ENCODE data around the gene CHTOP. TPM values are rescaled to one million over a fixed set of nuclear protein-coding genes. Genes with fewer than 3 reads are reported as not detected.

CHTOP gene, protein sequence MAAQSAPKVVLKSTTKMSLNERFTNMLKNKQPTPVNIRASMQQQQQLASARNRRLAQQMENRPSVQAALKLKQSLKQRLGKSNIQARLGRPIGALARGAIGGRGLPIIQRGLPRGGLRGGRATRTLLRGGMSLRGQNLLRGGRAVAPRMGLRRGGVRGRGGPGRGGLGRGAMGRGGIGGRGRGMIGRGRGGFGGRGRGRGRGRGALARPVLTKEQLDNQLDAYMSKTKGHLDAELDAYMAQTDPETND
- total RNA-seq: 27.0 and 30.2 TPM in 2 replicates

DNA sequence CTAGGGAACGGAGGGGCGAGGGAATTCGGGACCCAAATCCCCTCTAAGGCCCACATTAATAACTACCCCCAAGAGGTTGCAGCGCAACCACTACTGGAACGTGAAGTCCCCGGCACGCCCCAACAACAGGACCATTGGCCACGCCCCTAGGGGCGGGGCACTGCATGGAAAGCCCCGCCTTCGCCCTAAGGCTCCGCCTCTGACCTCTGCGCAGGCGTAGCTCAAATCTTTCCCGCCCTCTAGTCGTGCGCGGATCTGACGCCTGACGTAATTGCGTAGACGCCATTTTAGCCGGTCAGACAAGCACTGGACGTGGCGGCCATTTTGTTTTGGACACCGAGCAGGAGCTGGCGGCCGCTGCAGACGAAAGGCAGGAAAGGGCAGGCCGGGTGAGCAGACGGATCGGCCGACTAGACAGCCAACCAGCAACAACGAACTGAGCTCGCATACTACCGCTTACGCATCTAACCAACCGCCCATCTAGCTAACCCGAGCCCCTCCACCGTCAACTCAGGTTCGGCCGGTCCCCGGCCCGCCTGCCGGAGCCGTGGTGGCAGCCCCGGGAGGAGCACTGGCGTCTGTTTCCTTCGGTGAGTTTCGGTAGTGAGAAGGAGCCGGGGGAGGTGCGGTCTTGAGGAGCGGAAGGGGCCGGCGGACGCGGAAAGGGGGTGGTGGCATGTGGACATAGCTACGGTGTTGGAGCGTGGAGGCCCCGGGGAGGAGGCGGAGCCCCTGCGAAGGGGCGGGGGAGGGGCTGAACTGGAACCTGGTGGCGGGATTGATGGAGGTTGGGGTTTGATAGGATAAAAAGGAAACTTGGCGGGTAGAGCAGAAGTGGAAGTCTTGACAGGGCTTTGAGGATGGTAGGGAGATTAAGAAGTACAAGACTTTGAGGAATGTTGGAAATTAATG is at the start of gene CHTOP:
Gene CHTOP (plus strand): TSS at position 313 of the 912 bp plus-strand sequence. CDS start 2,523 bp downstream, outside the sequence.

DNA sequence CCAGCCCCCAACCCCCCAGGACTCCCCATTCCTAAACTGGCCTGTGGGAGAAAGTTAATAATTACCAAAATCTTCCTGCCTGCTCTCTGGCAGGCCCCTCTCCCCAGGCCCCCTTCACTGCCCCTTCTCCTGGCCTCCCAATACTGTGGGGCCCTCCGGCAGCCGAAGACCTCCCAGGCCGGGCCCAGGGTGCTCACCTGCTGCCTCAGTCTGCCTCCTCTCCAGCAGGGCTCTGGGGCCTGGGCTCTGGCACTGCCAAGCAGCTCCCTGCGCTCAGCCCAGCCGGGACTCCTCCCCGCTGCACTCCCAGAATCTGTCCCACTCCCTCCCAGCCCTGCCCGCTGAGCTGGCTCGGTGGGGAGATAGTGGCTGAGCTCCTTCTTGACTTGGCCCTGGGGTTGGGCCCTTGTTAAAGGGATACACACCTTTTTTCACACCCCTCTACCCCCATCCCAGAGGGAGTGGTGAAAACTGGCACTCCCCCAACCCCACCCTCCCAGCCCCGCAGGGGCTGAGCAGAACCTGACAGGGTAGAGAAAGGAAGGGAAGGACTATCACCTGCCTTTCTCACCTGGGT is 21.0 kb upstream of the CHTOP start, which contains the start of gene S100A16:
Gene S100A16 (minus strand): TSS at position 383 of the 577 bp plus-strand sequence. CDS start 4,986 bp downstream, outside the sequence.

DNA sequence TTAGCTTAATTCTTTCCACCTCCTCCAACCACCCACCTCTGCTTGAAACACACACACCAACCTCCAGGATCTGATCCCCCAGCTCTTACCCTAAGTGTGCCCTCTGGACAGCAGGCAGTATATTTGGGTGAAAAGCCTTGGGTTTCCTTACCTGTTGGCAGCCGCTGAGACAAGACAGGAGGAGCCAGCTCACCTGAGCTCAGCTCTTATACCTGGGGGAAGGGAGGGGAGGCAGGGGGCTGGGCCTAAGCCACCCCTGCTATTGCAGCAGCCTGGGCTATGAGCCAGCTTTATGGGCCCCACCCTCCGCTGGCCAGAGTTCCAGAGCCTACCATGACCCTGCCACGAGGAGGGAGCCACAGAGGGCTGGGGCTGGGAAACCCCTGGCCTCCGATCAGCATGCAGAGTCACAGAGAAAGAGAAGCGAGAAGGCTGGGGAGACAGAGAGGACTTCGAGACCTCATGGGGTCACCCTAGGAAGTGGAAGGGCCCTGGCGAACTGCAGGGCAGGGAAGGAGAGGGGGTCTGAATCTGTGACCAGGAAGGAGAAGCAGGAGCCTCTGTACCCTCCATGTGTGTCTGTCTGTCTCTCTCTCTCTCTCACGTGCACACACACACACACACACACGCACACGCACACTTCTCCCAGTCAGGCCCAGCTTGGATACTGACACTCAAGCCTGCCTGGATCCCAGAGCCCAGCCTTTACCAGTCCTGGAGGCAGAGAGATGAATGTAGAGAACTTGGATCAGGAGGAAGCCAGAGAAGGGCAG is 17.5 kb upstream of the CHTOP start, which contains the start of gene S100A14:
Gene S100A14 (minus strand): TSS at position 182 of the 773 bp plus-strand sequence. CDS start 467 bp downstream, outside the sequence.

DNA sequence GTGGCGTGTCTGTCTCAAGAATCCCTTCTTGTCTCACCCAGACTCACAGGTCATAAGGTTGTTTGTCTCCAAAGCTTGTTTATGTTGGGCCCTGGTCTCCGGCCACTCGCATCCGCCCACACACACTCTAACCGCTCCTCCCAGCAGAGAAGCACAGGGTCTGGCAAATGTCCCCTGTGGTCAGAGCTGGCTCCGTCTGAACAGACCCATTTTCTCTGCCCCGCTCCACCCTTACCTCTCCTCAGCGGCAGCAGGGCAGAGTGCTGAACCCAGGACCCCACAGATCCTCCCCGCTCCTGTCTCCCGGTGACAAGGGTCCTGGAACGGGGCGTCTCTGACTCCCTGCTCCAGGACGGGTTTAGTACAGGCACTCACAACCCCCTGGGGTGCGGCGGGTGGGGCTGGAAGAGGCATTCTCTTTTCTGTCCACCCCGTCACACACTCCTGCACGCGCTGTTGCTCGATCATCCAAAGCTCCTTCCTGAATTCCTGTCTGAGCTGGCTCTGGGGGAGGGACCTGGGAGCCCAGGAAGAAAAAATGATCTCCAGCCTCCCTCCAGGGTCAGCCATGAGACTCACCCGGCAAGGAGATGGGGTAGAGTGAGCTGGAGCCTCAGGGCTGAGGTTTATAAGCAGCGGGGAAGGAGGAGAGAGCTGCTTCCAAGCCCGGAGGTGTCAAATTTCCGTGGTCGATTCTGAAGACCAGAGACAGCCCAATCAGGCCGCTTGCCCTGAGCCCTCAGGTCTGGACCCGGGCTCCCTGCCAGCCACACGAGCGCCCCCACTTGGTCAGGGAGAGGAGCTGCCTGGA is 6.8 kb upstream of the CHTOP start, which contains the start of gene S100A13:
Gene S100A13 (minus strand): TSS at position 602 of the 811 bp plus-strand sequence. CDS start 1,033 bp downstream, outside the sequence.

DNA sequence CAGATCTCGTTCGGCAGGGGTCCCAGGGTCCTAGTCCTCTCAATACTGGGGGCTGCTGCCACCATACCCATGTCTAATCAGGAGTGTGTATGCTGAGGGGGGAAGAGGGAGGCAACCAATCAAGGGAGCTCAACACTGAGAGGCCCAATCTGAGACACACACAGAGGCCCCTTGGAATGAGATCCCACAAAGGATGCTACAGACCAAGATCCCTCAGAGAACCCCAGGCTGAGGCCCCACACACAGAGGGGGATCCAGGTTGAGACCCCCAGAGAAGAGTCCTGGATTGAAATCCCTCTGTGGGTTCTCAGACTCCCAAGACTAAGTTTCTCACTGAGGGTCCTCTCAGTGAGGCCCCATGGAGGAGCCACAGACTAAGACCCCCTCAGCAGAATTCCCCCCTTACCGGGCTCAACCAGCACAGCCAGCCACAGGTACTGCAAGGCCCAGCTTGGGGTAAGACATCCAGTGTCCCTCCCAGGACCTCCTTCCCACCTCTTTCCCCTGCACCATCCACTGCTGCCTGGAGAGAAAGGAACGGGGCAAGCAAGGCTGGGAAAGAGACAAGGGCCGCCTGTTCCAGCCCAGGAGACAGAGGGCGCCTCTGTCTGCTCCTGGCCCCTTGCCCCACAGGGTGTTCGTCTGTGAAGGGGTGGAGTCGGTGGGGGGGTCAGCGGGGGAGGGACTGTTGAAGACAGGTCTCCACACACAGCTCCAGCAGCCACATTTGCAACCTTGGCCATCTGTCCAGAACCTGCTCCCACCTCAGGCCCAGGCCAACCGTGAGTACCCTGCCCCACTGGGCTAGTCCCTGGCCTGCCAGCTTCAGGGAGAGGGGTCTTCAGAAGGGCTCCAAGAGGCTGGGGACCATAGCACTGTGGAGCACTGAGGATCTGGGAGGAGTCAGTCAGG is 5.9 kb upstream of the CHTOP start, which contains the start of gene S100A1:
Gene S100A1 (plus strand): TSS at position 720 of the 912 bp plus-strand sequence. CDS start 2,088 bp downstream, outside the sequence.

DNA sequence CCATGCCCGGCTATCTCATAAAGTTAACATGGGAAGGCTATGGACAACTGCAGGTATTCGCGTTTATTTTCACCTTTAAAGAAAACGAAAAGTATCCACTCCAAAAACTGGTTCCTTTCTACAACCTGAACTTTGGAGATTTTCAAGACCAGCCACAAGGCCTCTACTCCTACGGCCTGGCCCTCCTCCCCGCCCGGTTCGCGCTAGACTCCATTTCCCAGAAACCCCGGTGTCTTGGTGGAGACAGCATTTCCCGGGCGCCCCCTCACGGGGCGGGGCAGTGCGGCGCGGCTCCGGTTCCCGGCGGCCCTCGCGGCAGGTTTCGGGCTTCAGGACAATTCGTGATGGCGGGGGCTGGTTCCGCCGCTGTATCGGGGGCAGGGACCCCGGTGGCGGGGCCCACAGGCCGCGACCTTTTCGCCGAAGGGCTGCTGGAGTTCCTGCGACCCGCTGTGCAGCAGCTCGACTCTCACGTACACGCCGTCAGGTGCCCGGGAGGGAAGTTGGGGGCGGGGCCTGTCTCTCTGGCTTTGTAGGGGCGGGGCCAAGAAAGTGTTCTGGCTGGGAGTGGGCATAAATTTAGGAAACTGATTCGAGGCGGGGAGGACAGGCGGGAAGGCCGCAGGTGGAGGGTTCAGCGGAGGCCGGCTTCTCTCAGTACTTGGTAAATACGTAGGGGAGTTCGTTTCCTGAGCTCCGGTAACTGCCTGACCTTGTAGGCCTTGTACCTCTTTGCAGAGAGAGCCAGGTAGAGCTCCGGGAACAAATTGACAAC is 24.7 kb downstream of the CHTOP start, which contains the start of gene SNAPIN:
Gene SNAPIN (plus strand): TSS at position 304 of the 775 bp plus-strand sequence. CDS start 41 bp downstream, at position 345.

DNA sequence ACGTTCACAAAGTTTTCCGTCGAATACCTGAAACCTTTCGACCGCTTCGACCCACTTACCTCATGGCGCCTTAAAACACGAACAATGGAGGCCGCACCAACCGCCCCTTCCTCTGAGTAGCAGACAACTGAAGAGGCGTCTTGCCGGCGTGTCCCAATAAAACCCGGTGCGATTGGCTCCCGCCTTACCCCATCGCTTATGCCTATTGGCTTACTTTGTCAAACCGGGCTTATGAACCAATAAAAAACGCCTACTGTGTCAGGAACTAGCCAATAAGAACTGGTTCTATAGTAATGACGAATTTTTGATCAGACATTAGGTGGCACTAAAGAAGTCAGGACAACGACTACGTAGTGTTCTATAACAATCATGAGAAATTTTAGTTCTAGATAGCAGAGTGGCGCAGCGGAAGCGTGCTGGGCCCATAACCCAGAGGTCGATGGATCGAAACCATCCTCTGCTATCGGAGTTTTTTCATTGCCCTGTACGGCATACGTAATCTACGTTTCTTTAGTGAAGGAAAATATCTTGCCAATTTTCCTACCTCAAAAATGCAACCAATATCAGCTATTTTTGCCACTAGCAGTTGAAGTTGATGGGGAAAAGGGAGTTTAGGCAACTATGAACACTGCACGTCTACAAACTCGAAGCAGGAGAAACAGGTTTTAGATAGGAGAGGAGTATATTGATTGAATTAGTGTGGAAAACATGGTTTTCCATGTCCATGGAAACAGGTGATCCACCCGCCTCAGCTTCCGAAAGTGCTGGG is 37.2 kb downstream of the CHTOP start, which contains the start of gene ILF2:
Gene ILF2 (minus strand): TSS at position 135 of the 769 bp plus-strand sequence. CDS start 71 bp downstream, at position 64.

DNA sequence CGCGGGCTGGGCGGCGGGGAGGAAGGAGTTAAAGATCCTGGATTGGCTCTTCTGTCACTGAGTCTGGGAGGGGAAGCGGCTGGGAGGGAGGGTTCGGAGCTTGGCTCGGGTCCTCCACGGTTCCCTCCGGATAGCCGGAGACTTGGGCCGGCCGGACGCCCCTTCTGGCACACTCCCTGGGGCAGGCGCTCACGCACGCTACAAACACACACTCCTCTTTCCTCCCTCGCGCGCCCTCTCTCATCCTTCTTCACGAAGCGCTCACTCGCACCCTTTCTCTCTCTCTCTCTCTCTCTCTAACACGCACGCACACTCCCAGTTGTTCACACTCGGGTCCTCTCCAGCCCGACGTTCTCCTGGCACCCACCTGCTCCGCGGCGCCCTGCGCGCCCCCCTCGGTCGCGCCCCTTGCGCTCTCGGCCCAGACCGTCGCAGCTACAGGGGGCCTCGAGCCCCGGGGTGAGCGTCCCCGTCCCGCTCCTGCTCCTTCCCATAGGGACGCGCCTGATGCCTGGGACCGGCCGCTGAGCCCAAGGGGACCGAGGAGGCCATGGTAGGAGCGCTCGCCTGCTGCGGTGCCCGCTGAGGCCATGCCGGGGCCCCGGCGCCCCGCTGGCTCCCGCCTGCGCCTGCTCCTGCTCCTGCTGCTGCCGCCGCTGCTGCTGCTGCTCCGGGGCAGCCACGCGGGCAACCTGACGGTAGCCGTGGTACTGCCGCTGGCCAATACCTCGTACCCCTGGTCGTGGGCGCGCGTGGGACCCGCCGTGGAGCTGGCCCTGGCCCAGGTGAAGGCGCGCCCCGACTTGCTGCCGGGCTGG is 44.9 kb downstream of the CHTOP start, which contains the start of gene NPR1:
Gene NPR1 (plus strand): TSS at position 170 of the 818 bp plus-strand sequence. CDS start 421 bp downstream, at position 591.

Other genes with a start within 250 kb of the CHTOP start
- gene S100A8, start 243.0 kb upstream of the CHTOP start, total RNA-seq: not detected in 2 replicates
- gene S100A7A, start 217.5 kb upstream of the CHTOP start, total RNA-seq: not detected in 2 replicates
- not detected in 2 replicates for gene S100A7, start 173.4 kb upstream of the CHTOP start, total RNA-seq
- gene S100A6, start 98.1 kb upstream of the CHTOP start, total RNA-seq: 2,220 and 2,797 TPM in 2 replicates
- gene S100A5, start 93.1 kb upstream of the CHTOP start, total RNA-seq: 0.26 and 0.62 TPM in 2 replicates
- gene S100A4, start 88.3 kb upstream of the CHTOP start, total RNA-seq: 462 and 473 TPM in 2 replicates
- 8.1 and 13.3 TPM in 2 replicates for gene S100A3, start 84.8 kb upstream of the CHTOP start, total RNA-seq
- 2.4 and 4.0 TPM in 2 replicates for gene S100A2, start 68.2 kb upstream of the CHTOP start, total RNA-seq
- gene S100A16, start 20.9 kb upstream of the CHTOP start, total RNA-seq: 250 and 256 TPM in 2 replicates
- gene S100A14, start 17.7 kb upstream of the CHTOP start, total RNA-seq: 0.25 and 0.26 TPM in 2 replicates
- 239 and 295 TPM in 2 replicates for gene S100A13, start 6.6 kb upstream of the CHTOP start, total RNA-seq
- 0.19 TPM in 1 of 2 replicates, not detected in the other for gene S100A1, start 5.6 kb upstream of the CHTOP start, total RNA-seq
- gene SNAPIN, start 24.6 kb downstream of the CHTOP start, total RNA-seq: 63.5 and 64.7 TPM in 2 replicates
- 137 and 150 TPM in 2 replicates for gene ILF2, start 36.9 kb downstream of the CHTOP start, total RNA-seq
- gene NPR1, start 44.6 kb downstream of the CHTOP start, total RNA-seq: 1.2 and 1.9 TPM in 2 replicates
- 26.2 and 31.3 TPM in 2 replicates for gene INTS3, start 94.0 kb downstream of the CHTOP start, total RNA-seq
- 10.7 and 11.6 TPM in 2 replicates for gene SLC27A3, start 141.3 kb downstream of the CHTOP start, total RNA-seq